HG03575 (cell line): ENCODE measurements around the gene OSBP2.

Source experiments
- ATAC-seq: cut with Tn5 transposase; IDR thresholded peaks from one replicate; pipeline ENCODE4 v1.9.1; 2021; ENCODE audit not compliant: unreplicated experiment, insufficient number of reproducible peaks, low FRiP score; ENCODE audit errors: extremely low read depth

The OSBP2 gene

DNA sequence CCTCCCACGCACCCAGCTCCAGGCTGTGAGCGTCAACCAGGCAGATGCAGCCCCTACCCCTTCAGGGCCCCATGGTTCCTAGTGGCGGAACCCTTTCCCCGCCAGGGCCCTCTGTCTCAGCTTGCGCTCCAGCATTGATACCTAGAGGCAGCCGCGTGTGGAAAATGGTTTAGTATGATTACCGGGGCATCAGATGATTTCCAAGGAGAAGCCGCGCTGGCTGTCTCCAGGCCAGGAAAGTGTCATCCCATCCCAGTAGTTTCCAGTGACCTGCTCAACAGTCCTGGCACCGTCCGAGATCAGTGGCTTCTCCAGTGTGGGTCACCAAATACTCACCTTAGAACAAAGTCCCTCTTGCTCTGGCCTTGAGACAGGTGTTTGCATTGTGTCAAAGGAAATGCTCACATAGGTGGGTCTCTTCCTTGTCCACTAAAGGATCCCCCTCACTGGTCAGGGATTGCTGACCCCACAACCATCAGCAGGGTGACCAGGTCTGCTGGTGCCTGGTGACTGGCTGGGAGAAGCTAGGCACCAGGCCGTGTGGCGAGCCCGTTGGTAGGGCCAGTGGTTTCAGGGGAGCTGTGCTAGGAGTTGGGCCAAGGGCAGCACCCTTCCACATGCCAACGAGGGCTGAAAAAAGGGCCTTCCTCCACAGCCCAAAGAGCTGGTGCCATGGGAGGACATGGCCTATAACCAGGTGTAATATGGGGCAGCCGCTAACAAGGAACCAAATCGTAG is 164.5 kb downstream of the OSBP2 start:
- ATAC-seq = no peak

DNA sequence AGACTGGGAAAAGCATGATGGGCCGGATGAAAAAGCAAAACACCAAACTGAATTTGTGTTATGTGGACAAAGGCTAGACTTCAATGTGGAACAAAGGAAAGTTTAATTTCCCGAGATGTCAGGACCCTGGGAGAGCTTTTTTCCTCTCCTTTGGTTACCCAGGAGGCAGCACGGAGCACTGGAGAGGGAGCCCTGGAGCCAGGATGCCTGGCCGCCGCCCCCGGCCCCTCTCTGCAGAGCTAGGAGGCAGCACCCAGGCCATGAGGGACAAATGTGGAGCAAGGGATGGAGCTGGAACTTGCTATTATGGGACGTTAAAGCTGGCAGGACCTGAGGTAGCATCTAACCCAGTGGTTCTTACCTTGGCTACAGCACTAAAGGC is 165.0 kb downstream of the OSBP2 start:
- ATAC-seq = no peak

DNA sequence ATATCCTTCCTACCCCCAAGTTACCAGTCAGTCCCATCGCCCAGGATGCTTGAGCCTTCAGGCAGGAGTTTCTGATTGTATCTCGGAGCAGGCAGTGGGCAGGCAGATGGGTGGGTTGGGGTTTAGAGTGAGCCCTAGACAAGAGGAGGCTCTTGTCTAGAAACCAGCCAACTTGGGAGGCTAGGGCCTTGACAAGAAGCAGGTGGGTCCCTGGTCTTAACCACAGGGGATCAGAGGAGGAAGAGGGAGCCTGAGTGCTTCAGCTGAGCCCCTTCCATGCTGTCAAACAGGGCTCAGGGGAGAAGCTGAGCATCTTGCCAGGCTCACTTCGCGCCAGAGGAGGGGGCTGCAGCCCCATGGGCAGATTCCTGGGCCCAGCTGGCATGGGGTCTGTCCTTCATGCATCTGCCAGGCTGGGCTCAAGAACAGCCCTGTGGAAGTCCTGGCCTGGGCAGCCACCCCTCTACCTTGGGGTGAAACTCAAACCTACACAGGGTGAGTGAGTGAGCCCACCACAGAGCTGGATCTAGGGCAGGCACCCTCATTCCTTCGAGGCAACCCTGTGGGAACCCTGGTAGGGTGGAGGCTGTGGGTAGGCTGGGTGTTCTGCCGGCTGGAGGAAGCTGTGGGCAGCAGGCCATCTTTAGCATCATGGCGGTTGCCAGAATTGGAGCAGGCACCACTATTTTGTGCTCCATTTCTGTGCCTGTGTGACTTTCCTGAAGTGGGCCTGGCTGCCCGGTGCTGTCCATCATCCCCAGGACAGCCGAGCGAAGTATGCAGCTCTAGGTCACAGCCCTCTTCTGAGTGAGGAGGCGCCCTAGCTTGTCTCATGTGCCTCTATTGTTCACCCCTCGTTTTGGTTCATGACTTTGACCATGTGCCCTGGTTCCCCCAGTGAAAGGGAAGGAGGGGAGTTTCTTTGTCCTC is 165.8 kb downstream of the OSBP2 start:
- no peak for ATAC-seq

DNA sequence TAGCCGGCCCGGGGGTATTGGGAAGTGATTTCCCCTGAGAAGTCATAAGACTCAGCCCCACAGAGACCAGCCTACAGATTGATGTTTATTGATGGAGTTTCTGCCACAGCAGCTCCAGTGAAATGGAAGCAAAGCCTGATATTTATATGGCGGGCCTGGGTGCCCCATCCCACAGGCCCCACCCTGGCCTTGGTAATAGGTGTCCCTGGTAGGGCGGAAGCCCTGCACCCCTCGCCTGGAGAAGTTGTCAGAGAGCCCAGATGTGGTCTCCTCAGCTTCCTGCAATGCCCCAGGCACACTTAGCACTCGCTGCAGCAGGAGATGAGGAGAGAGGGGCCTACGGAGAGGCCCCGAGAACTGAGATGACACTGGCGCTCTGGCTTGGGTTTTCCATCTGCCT is 166.5 kb downstream of the OSBP2 start:
- no peak for ATAC-seq

DNA sequence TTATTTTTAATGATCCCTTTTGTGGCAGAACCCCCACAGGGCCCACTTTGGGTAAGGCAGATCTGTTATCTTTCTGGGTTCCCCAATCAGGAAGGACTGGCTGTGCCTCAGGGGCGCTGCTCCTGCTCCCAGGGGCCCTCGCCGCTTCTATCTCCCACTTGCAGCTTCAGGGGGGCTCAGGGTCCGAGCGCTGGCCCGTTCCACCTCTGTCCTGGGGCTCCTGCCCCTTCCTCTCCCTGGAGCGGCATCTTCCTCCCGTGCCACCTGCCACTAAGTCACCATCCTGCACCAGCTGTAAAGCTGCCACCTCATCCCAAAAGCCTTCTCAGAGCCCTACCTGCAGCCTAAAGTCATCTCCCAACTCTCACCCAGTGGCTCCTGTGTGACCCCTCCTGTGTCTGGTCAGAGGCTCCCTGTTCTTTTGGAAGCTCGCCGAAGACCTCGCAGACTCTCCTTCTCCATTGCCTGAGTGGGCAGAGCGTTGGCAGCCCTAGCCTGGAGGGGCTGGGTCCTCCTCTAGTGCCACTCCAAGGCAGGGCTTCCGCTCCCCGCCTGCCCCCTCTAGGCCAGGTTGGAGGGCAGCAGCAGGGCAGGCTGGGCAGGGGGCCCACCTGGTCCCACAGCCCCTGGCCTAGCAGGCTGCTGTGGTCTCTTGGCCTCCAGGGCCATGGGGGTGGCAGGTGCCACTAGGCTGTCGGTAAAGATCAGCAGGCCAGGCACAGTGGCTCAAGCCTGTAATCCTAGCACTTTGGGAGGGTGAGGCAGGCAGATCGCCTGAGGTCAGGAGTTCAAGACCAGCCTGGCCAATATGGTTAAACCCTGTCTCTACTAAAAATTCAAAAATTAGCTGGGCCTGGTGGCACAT is 167.2 kb downstream of the OSBP2 start:
- no peak for ATAC-seq

DNA sequence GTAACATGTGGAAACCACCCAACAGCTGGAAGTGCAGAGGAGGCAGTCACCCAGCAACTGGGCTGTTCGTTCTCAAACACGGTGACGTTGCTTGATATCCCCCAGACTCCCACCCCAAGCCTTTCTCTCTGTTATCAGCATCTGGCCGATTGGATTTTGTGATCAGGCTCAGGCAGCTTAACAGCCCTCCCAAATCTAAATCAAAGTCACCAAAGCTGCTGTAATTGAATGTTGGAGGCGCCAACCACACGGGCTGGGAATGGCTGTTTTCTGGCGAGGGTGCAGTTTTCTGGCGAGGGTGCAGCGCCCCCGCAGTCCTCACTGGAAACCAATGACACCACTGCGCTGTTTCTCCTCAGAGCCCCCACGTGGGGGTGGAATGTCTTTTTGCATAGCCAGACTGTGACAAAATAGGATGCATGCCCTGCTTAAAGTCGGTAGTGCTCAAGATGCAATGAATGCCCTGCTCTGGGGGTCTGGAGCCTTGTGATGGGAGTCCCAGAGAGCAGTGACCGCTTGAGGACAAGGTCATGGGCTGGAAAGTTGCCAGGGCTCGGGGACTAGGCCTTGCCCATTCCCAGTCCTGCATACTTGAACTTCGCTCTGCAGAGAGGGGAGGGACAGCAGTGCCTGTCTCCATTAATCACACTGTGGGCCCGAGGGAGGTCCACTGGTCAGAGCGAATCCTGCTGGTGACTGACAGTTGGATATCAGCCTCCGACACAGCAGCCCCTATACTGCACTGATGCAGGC is 168.6 kb downstream of the OSBP2 start:
- no peak for ATAC-seq

DNA sequence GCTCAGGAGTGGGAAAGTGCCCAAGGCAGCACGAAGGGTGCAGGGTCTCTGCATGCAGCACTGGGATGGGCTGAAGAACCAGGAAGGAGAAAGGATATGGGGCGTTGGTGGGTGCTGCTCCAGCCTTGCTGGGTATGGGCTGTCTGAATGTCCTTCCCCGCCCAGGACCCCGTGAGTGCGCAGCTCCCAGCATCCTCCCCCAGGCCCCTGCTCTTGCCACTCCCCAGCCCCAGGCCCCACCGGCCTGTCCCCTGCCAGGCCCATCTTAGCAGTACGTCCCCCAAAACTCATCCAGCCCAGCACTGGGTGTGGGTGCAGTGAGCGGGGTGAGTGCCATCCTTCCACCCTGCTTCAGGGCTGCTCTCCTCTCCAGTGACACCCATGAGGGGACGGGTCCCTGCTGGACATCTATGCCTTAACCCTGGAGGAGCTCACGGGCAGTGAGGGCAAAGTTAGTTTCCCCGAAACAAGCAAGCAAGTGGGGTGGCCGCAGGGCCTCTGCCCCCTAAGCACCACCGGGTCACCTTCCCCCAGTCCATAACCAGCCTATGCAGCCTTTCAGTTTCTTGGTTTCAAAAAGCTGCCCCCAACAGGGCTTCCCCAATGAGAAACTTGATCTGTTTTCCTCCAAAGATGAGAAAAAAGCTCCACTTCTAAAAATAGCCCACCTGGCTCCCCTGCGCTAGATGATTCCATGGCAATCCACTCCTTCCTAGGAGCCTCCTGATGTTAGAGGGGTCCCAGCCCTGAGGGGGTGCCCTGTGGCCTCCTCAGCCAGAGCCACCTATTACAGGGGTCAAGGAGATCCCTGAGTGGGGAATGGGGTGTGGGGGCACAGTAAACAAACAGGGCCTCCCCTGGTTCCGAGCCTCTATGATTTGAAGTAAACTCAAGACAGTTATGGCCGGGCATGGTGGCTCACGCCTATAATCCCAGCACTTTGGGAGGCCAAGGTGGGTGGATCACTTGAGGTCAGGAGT is 170.1 kb downstream of the OSBP2 start:
- no peak for ATAC-seq

DNA sequence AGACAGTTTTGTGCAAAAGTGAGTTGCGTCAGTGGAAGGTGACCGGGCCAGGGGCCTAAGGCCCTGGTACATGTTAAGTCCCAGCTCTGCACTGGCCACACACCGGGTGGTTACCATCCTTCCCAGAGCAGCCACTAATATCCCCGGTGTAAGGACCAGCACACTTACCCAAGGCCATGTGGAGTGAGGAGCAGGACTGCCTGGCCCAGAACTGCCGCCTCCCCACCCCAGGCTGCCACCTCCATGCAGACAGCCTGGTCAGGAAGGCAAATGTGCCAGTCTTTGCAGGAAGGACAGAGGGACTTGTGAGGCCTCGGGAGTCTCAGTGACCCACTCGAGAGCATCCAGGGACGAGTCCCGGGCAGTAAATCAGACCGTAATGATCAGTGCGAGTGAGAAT is 171.0 kb downstream of the OSBP2 start:
- ATAC-seq = no peak

DNA sequence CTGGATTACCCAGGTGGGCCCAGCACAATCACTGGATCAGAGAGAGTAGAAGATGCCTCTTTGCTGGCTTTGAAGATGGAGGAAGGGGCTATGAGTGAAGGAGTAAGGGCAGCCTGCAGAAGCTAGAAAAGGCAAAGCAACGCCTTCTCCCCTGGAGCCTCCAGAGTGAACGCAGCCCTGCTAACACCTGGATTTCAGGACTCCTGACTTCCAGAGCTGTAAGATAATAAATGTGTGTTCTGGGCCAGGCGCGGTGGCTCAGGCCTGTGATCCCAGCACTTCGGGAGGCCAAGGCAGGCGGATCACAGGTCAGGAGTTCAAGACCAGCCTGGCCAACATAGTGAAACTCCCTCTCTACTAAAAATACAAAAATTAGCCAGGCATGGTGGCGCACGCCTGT is 171.5 kb downstream of the OSBP2 start:
- ATAC-seq = no peak

DNA sequence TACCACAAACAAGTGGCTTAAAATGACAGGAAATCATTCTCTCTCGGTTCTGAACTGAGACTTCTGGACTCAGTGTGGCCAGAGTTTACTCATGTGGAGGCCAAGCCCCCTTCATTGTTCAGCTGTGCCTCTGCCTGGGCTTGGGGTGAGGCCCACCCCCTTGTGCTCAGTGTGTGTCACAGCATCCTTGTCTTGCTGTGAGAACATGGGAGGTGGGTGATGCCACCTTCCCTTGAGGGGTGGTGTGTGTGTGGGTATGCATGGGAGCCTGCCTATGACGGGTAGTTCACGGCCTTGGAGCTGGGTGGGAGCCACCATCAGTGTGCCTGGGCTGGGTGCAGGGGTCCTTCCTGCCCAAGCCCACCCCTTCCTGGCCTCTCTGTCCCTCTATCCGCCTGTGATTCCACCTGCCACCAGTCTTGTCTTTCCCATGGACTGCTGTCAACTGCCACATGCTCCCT is 172.2 kb downstream of the OSBP2 start:
- ATAC-seq = no peak

DNA sequence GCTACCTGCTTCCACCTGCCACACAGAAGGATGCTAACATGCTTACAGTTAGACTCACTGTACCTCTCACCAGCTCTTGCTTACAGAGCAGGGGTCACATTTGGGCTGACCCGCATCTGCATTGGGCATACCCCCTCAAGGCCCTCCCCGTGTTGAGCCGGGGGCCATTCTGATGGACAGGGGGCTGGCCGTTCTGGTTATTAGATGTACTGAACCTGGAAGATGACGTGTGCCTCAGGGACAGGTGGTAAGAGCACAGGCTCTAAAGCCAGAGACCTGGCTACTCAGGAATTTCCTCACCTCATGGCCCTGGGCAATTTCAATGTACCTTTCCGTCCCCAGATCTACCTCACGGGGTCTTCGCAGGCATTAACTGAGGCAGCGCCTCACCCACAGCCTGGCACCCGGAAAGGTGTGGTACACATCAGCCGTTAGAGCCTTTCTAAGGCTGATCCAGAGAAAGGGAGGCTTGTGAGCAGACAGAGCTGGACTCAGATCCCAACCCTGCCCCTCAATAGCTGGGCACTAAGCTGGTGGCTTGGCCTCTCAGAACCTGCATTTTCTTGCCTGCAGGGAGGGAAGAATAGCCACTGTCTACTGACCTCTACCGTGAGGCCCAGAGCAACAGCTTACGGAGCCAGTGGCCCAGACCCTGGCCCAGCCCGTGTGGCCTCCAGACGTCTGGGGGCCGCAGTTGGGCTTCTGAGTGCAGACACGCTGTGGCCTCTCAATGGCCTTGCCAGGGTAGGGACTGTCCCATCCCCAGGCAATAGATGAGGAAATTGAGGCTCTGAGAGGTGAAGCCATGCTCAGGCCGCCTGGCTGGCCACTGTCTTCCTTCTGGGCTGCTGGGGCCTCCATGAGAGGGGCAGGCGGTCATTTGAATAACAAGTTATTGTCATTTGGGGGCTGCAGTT is 173.3 kb downstream of the OSBP2 start:
- no peak for ATAC-seq

DNA sequence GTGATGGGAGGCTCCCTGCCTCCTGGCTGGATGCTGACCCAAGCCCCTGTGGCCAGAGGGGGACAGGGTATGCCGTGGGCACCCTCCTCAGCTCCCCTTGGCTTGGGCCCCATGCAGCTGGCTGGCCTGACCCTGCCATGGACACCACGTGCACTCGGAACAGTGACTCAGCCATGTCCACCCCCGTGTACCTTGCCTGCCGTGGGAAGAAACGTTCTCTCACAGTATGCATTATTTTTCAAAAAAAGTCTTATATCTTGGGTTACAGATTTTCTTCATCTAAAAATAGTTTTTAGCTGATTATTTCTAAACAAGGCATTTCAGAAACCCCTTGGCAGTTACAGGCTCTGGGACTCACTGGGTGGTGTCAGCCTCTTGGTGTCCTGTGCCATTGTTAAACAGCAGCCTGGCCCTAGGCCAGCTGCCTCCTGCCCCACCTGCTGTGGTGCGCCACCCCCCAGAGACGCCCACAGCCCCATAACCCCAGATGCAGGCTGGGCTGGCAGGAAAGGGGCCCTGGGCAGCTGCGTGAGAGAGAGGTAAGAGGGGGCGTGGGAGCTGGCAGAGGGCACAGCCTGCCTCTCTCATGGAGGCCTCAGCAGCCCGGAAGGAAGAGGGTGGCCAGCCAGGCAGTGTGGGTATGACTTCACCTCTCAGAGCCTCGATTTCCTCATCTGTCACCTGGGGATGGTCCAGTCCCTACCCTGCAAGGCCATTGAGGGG is 174.2 kb downstream of the OSBP2 start:
- no peak for ATAC-seq

DNA sequence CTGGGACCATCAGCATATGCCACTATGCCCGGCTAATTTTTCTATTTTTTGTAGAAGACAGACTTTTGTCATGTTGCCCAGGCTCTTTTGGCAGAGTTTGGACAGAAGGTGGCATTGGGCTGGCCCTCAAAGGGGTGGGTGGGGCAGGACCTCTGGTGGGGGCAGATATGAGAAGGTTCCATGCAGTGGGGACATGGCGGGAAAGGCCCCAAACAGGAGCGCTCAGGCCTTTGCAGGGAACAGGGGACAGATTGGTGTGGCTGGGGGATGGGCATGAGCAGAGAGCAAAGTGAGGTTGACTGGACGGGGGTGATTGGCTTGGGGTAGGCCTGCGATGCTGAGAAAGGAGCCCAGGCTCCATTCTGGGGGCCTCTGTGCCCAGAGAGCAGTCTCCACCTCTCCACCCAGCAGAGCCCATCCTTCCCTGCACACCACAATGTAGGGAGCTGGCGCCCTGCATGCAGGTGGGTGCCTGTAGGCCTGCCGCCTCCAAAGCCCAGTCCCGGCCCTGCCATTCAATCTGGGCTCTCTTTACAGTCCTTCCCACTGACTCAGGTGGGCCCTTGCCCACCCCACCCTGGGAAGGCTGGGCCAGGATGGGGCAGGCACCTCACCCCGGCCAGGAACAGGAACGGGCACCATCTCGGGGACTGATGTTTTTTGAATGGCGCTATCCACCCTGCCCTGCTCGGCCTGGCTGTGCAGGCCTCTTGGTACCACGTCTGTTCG is 175.2 kb downstream of the OSBP2 start:
- no peak for ATAC-seq

DNA sequence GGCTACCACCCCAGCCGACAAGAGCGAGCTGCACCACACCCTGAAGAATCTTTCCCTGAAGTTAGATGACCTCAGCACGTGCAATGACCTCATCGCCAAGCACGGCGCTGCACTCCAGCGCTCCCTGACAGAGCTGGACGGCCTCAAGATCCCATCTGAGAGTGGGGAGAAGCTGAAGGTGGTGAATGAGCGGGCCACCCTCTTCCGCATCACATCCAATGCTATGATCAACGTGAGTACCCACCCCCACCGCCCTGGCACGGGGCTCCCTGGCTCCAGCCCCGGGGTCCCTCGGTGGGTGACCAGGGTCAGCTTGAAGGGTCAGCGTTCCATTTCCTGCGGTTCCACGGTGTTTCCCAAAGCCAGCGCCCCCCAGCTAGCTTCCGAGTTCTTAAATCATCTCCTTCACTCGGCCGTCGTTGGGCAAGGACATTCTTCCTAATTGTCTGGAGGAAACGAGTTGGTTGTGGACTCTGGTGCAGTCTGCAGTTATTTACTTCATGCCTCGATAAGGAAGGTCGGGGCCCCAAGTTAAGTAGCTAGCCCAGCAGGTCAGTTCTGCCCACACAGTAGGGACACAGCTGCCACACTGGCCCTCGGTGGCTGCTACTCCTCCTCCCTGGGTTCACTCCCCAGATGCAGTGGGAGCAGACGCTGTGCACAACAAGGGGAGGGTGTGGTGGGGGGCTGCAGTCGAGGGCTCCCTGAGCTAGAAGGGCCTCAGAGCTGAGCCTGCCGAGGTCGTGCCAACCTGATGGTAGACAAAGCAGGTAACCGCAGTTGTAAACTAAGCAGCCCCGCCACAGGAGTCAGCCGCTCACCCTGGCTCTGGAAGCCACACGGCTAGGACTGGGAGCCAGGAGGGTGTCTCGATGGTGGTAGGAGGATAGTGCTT is 176.0 kb downstream of the OSBP2 start:
- no peak for ATAC-seq
